H1 (cell line): ENCODE results near the gene SPAG16. TPM values are rescaled to one million over a fixed set of nuclear protein-coding genes. Genes with fewer than 3 reads are reported as not detected.

Experiments
- CTCF ChIA-PET: fragments of 300-600 bp; sonication (Branson Sonifier 250); formaldehyde crosslinking; loops from one replicate; lab custom pipeline; 2021; ENCODE audit not compliant: partially characterized antibody; lab: Charles Lee
- POLR2A ChIA-PET: fragments of 300-600 bp; sonication (Branson Sonifier 250); formaldehyde crosslinking; loops from one replicate; lab custom pipeline; 2021; ENCODE audit warnings: inconsistent platforms; ENCODE audit not compliant: partially characterized antibody; lab: Charles Lee
- DNase-seq, 2 experiments: peaks; one replicate each; pipeline versions ENCODE4 v3.0.0 to v3.0.0-alpha.2; 2010 to 2022; ENCODE audit warnings: low spot score in 2 of 2, low read depth in 1 of 2, mixed read lengths in 1 of 2
- FAIRE-seq: peaks from 2 replicates; lab custom pipeline; 2011; peaks lifted over from hg19 to GRCh38; lab: Jason Lieb, UNC
- H2AFZ ChIP-seq: 2 replicates; pipeline ENCODE4 v1.8.1; 2012; ENCODE audit warnings: low read length, inconsistent platforms
- H2AK5ac ChIP-seq: 2 replicates; pipeline ENCODE4 v1.6.1; 2013; ENCODE audit warnings: low read depth, low read length
- H2BK120ac ChIP-seq: replicated peaks from 2 replicates; pipeline ENCODE3; 2013; ENCODE audit warnings: low read depth, low read length, inconsistent platforms
- H2BK12ac ChIP-seq: 2 replicates; pipeline ENCODE4 v1.6.1; 2013; ENCODE audit warnings: low read depth, low read length
- H2BK15ac ChIP-seq: 2 replicates; pipeline ENCODE4 v1.6.1; 2013; ENCODE audit warnings: low read length
- H2BK20ac ChIP-seq: 2 replicates; pipeline ENCODE4 v1.6.1; 2013; ENCODE audit warnings: low read length
- H2BK5ac ChIP-seq: 2 replicates; pipeline ENCODE4 v1.6.1; 2013; ENCODE audit warnings: low read depth, low read length
- H3K14ac ChIP-seq: 2 replicates; pipeline ENCODE4 v1.6.1; 2013; ENCODE audit warnings: inconsistent platforms; ENCODE audit not compliant: insufficient read length
- H3K18ac ChIP-seq: 2 replicates; pipeline ENCODE4 v1.6.1; 2013; ENCODE audit warnings: low read length; ENCODE audit errors: extremely low read depth
- H3K23ac ChIP-seq: 2 replicates; pipeline ENCODE4 v1.6.1; 2013; ENCODE audit warnings: inconsistent platforms; ENCODE audit not compliant: insufficient read length
- H3K23me2 ChIP-seq: 2 replicates; pipeline ENCODE4 v1.6.1; 2013; ENCODE audit warnings: low read depth, low read length
- H3K27ac ChIP-seq: 2 replicates; pipeline ENCODE4 v1.6.1; 2011; ENCODE audit warnings: low read depth, low read length, inconsistent platforms
- H3K27me3 ChIP-seq, 4 experiments: replicated peaks in 1 of 4; 1 replicate in 1 of 4; 2 replicates in 3 of 4; pipeline versions ENCODE4 v1.6.1 to v1.8.1; 2011 to 2013; ENCODE audit warnings: low read length in 3 of 4, mild to moderate bottlenecking in 3 of 4, inconsistent platforms in 2 of 4, mixed read lengths in 2 of 4, moderate library complexity in 1 of 4; ENCODE audit not compliant: control insufficient read depth in 3 of 4, insufficient read depth in 3 of 4; ENCODE audit errors: extremely low read depth in 1 of 4
- H3K36me3 ChIP-seq, 4 experiments: 2 replicates each; pipeline versions ENCODE4 v1.6.1 to v1.8.1; 2011 to 2013; ENCODE audit warnings: mild to moderate bottlenecking in 4 of 4, low read length in 3 of 4, moderate library complexity in 2 of 4, control low read depth in 1 of 4, inconsistent platforms in 1 of 4; ENCODE audit not compliant: insufficient read depth in 4 of 4, control insufficient read depth in 2 of 4
- H3K4ac ChIP-seq: replicated peaks from 2 replicates; pipeline ENCODE3; 2013; ENCODE audit warnings: low read length, low read depth, mixed read lengths, inconsistent platforms; ENCODE audit not compliant: insufficient read length
- H3K4me1 ChIP-seq, 4 experiments: replicated peaks in 1 of 4; 1 replicate in 1 of 4; 2 replicates in 3 of 4; pipeline versions ENCODE4 v1.6.1 to v1.8.1; 2011 to 2013; ENCODE audit warnings: low read length in 3 of 4, inconsistent platforms in 2 of 4, mixed read lengths in 1 of 4; ENCODE audit not compliant: insufficient read depth in 4 of 4, control insufficient read depth in 3 of 4
- H3K4me2 ChIP-seq, 2 experiments: 2 replicates each; pipeline versions ENCODE4 v1.6.1 to v1.8.1; 2011 to 2013; ENCODE audit warnings: low read depth in 2 of 2, low read length in 2 of 2, control low read depth in 1 of 2, inconsistent platforms in 1 of 2, mild to moderate bottlenecking in 1 of 2; ENCODE audit not compliant: insufficient read depth in 1 of 2
- H3K4me3 ChIP-seq, 4 experiments: fragments of 200-600, 300-600 bp in 1 of 4; sonication (generic), shearing (Covaris generic), sonication (Bioruptor Twin) in 1 of 4; 2 replicates each; pipeline versions ENCODE4 v1.5.1 to v1.8.1; 2011 to 2016; ENCODE audit warnings: low read length in 4 of 4, low read depth in 3 of 4, control low read depth in 2 of 4, inconsistent platforms in 2 of 4, mild to moderate bottlenecking in 2 of 4, mixed read lengths in 1 of 4, moderate library complexity in 1 of 4; ENCODE audit not compliant: insufficient read depth in 2 of 4; ENCODE audit errors: extremely low read depth in 1 of 4
- H3K56ac ChIP-seq: replicated peaks from 2 replicates; pipeline ENCODE3; 2013; ENCODE audit warnings: low read depth, mild to moderate bottlenecking, mixed read lengths, low read length, inconsistent platforms; ENCODE audit not compliant: insufficient read length
- H3K79me1 ChIP-seq: 2 replicates; pipeline ENCODE4 v1.6.1; 2013; ENCODE audit warnings: low read depth, low read length, control low read depth
- H3K79me2 ChIP-seq, 2 experiments: 2 replicates each; pipeline versions ENCODE4 v1.6.1 to v1.8.1; 2012 to 2013; ENCODE audit warnings: low read length in 2 of 2, mild to moderate bottlenecking in 2 of 2, inconsistent platforms in 1 of 2; ENCODE audit not compliant: insufficient read depth in 2 of 2, control insufficient read depth in 1 of 2
- H3K9ac ChIP-seq, 4 experiments: replicated peaks in 1 of 4; 1 replicate in 1 of 4; 2 replicates in 3 of 4; pipeline versions ENCODE4 v1.6.1 to v1.8.1; 2011 to 2013; ENCODE audit warnings: low read depth in 3 of 4, low read length in 3 of 4, control low read depth in 2 of 4, mild to moderate bottlenecking in 2 of 4, moderate library complexity in 2 of 4, inconsistent platforms in 1 of 4; ENCODE audit errors: extremely low read depth in 1 of 4
- H3K9me3 ChIP-seq, 2 experiments: 2 replicates each; pipeline versions ENCODE4 v1.6.1 to v1.8.1; 2012 to 2013; ENCODE audit warnings: mild to moderate bottlenecking in 2 of 2, moderate library complexity in 2 of 2, control low read depth in 1 of 2, inconsistent platforms in 1 of 2, low read depth in 1 of 2, low read length in 1 of 2, mixed read lengths in 1 of 2; ENCODE audit not compliant: insufficient read depth in 2 of 2
- H4K20me1 ChIP-seq, 2 experiments: replicated peaks in 1 of 2; 2 replicates each; pipeline versions ENCODE3 to v1.8.1; 2011 to 2013; ENCODE audit warnings: inconsistent platforms in 2 of 2, low read length in 2 of 2, mild to moderate bottlenecking in 1 of 2; ENCODE audit not compliant: insufficient read depth in 2 of 2, control insufficient read depth in 1 of 2
- H4K5ac ChIP-seq: 2 replicates; pipeline ENCODE4 v1.6.1; 2013; ENCODE audit warnings: low read length, low read depth, mixed read lengths, inconsistent platforms; ENCODE audit not compliant: insufficient read length
- H4K8ac ChIP-seq: 2 replicates; pipeline ENCODE4 v1.8.0; 2013; ENCODE audit warnings: mild to moderate bottlenecking, moderate library complexity, low read length, inconsistent platforms; ENCODE audit not compliant: insufficient read depth; ENCODE audit errors: extremely low read depth
- H4K91ac ChIP-seq: replicated peaks from 2 replicates; pipeline ENCODE3; 2013; ENCODE audit warnings: low read length, mixed read lengths, inconsistent platforms; ENCODE audit not compliant: insufficient read length
- CBX8 ChIP-seq: fragments of 300-800, 300-1000 bp; sonication (generic); IDR thresholded peaks from 2 replicates; pipeline ENCODE4 v1.7.1; 2016; ENCODE audit warnings: low read depth, low read length, borderline replicate concordance
- CREB1 ChIP-seq: IDR thresholded peaks from 2 replicates; pipeline ENCODE4 v1.6.1; 2012; ENCODE audit warnings: inconsistent platforms
- CTCF ChIP-seq, 3 experiments: IDR thresholded peaks; 1 replicate in 2 of 3; 2 replicates in 1 of 3; pipeline versions ENCODE4 v1.5.1 to v1.6.1; 2011; ENCODE audit warnings: low read length in 3 of 3, mild to moderate bottlenecking in 3 of 3, inconsistent platforms in 2 of 3, low read depth in 1 of 3, moderate library complexity in 1 of 3; ENCODE audit not compliant: insufficient read depth in 1 of 3; ENCODE audit errors: control extremely low read depth in 1 of 3
- MAFK ChIP-seq: IDR thresholded peaks from 2 replicates; pipeline ENCODE4 v1.6.1; 2012; ENCODE audit warnings: low read depth, mild to moderate bottlenecking, improper control_type of control experiment, low read length
- POLR2A ChIP-seq, 2 experiments: IDR thresholded peaks; 1 replicate in 1 of 2; 2 replicates in 1 of 2; pipeline ENCODE4 v1.6.1; 2011; ENCODE audit warnings: low read depth in 2 of 2, low read length in 2 of 2, mild to moderate bottlenecking in 2 of 2; ENCODE audit errors: control extremely low read depth in 1 of 2
- SIN3A ChIP-seq, 2 experiments: IDR thresholded peaks in 1 of 2; conservative IDR thresholded peaks in 1 of 2; 2 replicates each; pipeline ENCODE4 v1.6.1; 2011 to 2012; ENCODE audit warnings: low read length in 2 of 2, improper control_type of control experiment in 1 of 2, low read depth in 1 of 2, mild to moderate bottlenecking in 1 of 2
- SIRT6 ChIP-seq: IDR thresholded peaks from one replicate; pipeline ENCODE4 v1.7.1; 2012; ENCODE audit warnings: low read length, inconsistent platforms
- SRF ChIP-seq: IDR thresholded peaks from 2 replicates; pipeline ENCODE4 v1.6.1; 2011; ENCODE audit warnings: mild to moderate bottlenecking, low read depth, low read length, moderate library complexity
- YY1 ChIP-seq: IDR thresholded peaks from 2 replicates; pipeline ENCODE4 v1.6.1; 2011; ENCODE audit warnings: low read depth, mild to moderate bottlenecking, low read length
- WGBS, 2 experiments: shearing (Covaris generic) in 1 of 2; methylation state at CpG; one replicate each; pipeline versions ENCODE4 v1.1.6 to v1.1.7; 2013 to 2015; ENCODE audit warnings: low lambda C conversion rate in 2 of 2, mixed read lengths in 2 of 2, inconsistent platforms in 1 of 2, low coverage in 1 of 2, missing lambda C conversion rate in 1 of 2; ENCODE audit not compliant: insufficient replicate concordance in 2 of 2, insufficient coverage in 1 of 2, insufficient read length in 1 of 2; ENCODE audit errors: extremely low coverage in 1 of 2, missing lambda C conversion rate in 1 of 2; 5-methylcytosine and 5-hydroxymethylcytosine counted together
- polyA plus RNA-seq, 7 experiments: library from polyadenylated mRNA; depleted of rRNA in 3 of 7; stranded (reverse) in 5 of 7; unstranded in 2 of 7; fragments of >200 nt in 5 of 7; fragments of 200-250 nt in 2 of 7; gene quantifications; 1 replicate in 5 of 7; 2 replicates in 1 of 7; 4 replicates in 1 of 7; pipeline versions ENCODE4 v1.2.1 to v1.2.3, GENCODE V29; 2011 to 2013; ENCODE audit warnings: missing spikeins in 2 of 7, mixed read lengths in 2 of 7
- total RNA-seq: library from RNA; stranded (reverse); fragmentation: NEBNext Ultra II Directional; extraction: Animal tissue kit (Norgen Biotek cat#: 25700); gene quantifications from 2 replicates; pipeline ENCODE4 v1.2.1, GENCODE V29; 2021
- TF ChIP-seq, protein P1 (sequence below): IDR thresholded peaks from 2 replicates; pipeline ENCODE4 v1.6.1; 2012; ENCODE audit warnings: low read length, inconsistent platforms

SPAG16 gene
- total and polyA plus RNA-seq, 2 of the 8 experiments (the other 6 are each of a cell fraction or from before 2014, with no cell fraction given) = 6.0 to 14.9 TPM

DNA sequence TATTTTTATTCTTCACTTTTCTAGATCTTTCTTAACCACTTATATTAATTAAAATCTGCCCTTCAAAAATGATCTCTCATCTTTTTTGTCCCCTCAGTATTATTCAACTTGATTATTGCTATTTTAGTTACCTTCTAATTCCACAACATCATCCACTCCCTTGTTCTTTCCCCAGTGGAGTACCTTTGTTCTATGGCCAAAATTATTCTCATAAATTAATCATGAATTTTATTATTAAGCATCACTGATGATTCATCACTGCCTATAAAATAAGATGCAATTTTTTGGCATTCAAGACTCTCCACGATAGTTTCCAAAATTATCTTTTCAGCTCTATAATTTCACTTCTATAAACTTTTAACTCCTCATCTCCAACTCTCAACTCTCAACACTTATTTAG is 505.7 kb downstream of the SPAG16 start:
- no peaks in the 10 kb centered on the region for H3K23me2 ChIP-seq
- 100% methylated on average over 1 of the region's 1 CpG for WGBS, 2 experiments
- TF ChIP-seq SIRT6 (no peak), POLR2A (IDR thresholded peaks at IDR 0.05; ENCODE audit: control extremely low read depth in 1 of 2, low read depth in 2 of 2, low read length in 2 of 2) (no peak), YY1 (no peak), SRF (no peak), CBX8 (no peak), CTCF (IDR thresholded peaks at IDR 0.05; ENCODE audit: control extremely low read depth in 1 of 3, insufficient read depth in 1 of 3, low read depth in 1 of 3, low read length in 3 of 3) (no peak), CREB1 (no peak), MAFK (no peak), SIN3A (conservative IDR thresholded peaks at IDR 0.05 in 1 of 2, IDR thresholded peaks at IDR 0.05 in 1 of 2; ENCODE audit: low read depth in 1 of 2, low read length in 2 of 2) (no peak)
- TF ChIP-seq, protein P1, sequence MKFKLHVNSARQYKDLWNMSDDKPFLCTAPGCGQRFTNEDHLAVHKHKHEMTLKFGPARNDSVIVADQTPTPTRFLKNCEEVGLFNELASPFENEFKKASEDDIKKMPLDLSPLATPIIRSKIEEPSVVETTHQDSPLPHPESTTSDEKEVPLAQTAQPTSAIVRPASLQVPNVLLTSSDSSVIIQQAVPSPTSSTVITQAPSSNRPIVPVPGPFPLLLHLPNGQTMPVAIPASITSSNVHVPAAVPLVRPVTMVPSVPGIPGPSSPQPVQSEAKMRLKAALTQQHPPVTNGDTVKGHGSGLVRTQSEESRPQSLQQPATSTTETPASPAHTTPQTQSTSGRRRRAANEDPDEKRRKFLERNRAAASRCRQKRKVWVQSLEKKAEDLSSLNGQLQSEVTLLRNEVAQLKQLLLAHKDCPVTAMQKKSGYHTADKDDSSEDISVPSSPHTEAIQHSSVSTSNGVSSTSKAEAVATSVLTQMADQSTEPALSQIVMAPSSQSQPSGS = no peak

More for the DNA sequence above, 505.7 kb downstream of the SPAG16 start:
- Histone ChIP-seq H3K23ac (no peak overlapping the region), H3K4me3 (no peak overlapping the region), H3K56ac (no peak overlapping the region), H4K20me1 (no peaks in the 10 kb centered on the region), H3K79me2 (no peaks in the 10 kb centered on the region), H2BK12ac (no peak overlapping the region), H2BK20ac (no peak overlapping the region), H3K4me1 (no peaks in the 10 kb centered on the region), H4K8ac (no peak overlapping the region), H3K4ac (no peak overlapping the region), H3K36me3 (no peaks in the 10 kb centered on the region), H3K18ac (no peak overlapping the region), H2AK5ac (no peak overlapping the region), H3K9ac (no peak overlapping the region), H2AFZ (no peak overlapping the region), H2BK15ac (no peak overlapping the region), H3K14ac (no peak overlapping the region), H3K79me1 (no peaks in the 10 kb centered on the region), H3K27me3 (no peaks in the 10 kb centered on the region), H3K4me2 (no peak overlapping the region), H3K27ac (no peak overlapping the region), H2BK5ac (no peak overlapping the region), H4K5ac (no peak overlapping the region), H4K91ac (no peak overlapping the region), H2BK120ac (no peak overlapping the region), H3K9me3 (no peaks in the 10 kb centered on the region)
- ChIA-PET POLR2A (no interaction called here), CTCF (interaction anchor here (1.3 kb wide), 1 partner anchor 15 kb away, joined by 3 read pairs; no protein-coding TSS in a partner anchor)
- FAIRE-seq = no peak
- DNase-seq = no peak
